ENCODE data around the gene TUBG2. TPM values are rescaled to one million over a fixed set of nuclear protein-coding genes. Genes with fewer than 3 reads are reported as not detected.

TUBG2 gene
- total RNA-seq, 1 experiment from 2014 or later = 26.1 TPM

DNA sequence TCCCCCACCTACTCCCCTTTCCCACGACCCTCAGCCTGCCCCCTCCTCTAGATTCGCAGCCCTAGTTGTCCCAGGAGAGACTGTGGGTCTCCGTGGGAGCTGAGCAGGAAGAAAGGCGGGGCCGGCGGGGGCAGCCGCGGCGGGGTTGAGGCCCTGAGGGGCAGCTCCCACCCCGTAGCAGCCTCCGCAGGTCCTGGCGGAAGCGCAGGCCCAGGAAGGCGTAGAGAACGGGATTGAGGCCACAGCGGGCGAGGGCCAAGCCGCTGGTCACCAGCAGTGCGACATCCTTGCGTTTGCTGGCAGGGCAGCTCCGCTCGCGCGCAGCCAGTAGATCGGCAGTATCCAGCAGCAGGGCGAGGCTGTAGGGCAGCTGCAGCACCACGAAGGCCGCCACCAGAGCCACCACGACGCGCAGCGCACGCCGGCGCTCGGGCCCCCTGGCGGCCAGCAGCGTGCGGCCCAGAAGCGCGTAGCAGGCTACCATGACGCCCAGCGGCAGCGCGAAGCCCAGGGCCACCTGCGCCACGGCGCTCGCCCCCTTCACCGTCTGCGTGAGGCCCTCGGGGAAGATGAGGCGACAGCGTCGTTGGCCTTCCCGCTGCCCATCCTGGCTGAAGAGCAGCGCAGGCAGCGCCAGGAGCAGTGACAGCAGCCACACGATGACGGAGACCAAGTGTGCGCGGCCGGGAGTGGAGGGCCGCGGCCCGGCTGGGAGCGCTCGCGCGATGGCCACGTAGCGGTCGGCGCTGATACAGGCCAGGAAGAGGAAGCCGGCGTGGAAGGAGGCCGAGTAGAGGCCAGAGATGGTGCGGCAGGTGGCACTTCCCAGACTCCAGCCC lies 20.6 kb downstream of the TUBG2 start:
- peaks cover 35% of the 10 kb centered on the region for H3K27me3 Mint-ChIP-seq (ENCODE audit: unreplicated experiment)
- H3K9me3 Mint-ChIP-seq (ENCODE audit: low read depth, unreplicated experiment) = no peaks in the 10 kb centered on the region
- H3K4me3 Mint-ChIP-seq (ENCODE audit: low read depth, unreplicated experiment) = peak overlapping the region; percentile 93
- H3K27ac Mint-ChIP-seq (ENCODE audit: unreplicated experiment) = no peak overlapping the region
- intact Hi-C loops (cut with micrococcal nuclease; ENCODE audit: unreplicated experiment) = loop anchor here (5.0 to 10.0 kb wide), 3 partner anchors 72 to 102 kb away; partner anchors contain the start of genes PSMC3IP, RAMP2, RETREG3 and TUBG1
- CTCF ChIA-PET = interaction anchor here (0.8 to 6.3 kb wide), 11 partner anchors 12 to 112 kb away, joined by 3 to 66 read pairs (median 5); partner anchors contain the start of genes MLX, PSMC3IP, RETREG3 and TUBG1
- peak; percentile 95 for DNase-seq
- TF ChIP-seq, protein P1, sequence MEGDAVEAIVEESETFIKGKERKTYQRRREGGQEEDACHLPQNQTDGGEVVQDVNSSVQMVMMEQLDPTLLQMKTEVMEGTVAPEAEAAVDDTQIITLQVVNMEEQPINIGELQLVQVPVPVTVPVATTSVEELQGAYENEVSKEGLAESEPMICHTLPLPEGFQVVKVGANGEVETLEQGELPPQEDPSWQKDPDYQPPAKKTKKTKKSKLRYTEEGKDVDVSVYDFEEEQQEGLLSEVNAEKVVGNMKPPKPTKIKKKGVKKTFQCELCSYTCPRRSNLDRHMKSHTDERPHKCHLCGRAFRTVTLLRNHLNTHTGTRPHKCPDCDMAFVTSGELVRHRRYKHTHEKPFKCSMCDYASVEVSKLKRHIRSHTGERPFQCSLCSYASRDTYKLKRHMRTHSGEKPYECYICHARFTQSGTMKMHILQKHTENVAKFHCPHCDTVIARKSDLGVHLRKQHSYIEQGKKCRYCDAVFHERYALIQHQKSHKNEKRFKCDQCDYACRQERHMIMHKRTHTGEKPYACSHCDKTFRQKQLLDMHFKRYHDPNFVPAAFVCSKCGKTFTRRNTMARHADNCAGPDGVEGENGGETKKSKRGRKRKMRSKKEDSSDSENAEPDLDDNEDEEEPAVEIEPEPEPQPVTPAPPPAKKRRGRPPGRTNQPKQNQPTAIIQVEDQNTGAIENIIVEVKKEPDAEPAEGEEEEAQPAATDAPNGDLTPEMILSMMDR (IDR thresholded peaks at IDR 0.05; ENCODE audit: unreplicated experiment) = peak; percentile 96
- peaks cover 55% of the 10 kb centered on the region for H3K4me1 Mint-ChIP-seq (ENCODE audit: low read depth, unreplicated experiment)
- no TSS peak for BruUV-seq (replicated peaks)
- H3K36me3 Mint-ChIP-seq (ENCODE audit: insufficient read depth, unreplicated experiment) = peaks cover 68% of the 10 kb centered on the region

DNA sequence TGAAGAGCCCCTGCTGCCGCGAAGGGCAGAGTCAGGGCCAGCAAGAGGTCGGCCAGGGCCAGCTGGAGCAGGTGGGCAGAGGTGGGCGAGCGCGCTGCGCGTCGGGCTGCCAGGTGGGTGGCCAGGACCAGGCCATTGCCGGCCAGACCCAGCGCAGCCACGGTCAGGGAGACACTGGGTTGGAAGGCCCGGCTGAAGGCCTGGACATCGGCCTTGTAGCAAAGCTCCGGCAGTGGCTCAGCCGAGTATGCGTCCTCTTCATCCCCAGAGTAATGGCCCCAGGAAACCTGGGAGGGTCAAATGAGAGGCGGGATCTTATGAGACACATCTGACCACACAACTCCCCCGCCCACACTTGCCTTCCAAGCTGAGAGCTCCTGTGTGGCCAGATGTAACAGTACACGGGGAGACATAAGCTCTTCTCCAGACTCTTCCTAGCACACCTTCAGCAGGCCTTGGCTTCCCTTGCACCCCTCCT lies 21.3 kb downstream of the TUBG2 start:
- TF ChIP-seq, protein P1 (IDR thresholded peaks at IDR 0.05; ENCODE audit: unreplicated experiment) = no peak
- Mint-ChIP-seq H3K4me1 (ENCODE audit: low read depth, unreplicated experiment) (peaks cover 52% of the 10 kb centered on the region), H3K27ac (ENCODE audit: unreplicated experiment) (peak overlapping the region; percentile 73), H3K27me3 (ENCODE audit: unreplicated experiment) (peaks cover 35% of the 10 kb centered on the region), H3K36me3 (ENCODE audit: insufficient read depth, unreplicated experiment) (peaks cover 61% of the 10 kb centered on the region), H3K9me3 (ENCODE audit: low read depth, unreplicated experiment) (no peaks in the 10 kb centered on the region), H3K4me3 (ENCODE audit: low read depth, unreplicated experiment) (peak overlapping the region; percentile 93)
- BruUV-seq (replicated peaks) = no TSS peak
- CTCF ChIA-PET = interaction anchor here (0.6 to 6.3 kb wide), 5 partner anchors 56 to 102 kb away, joined by 3 to 66 read pairs (median 16); partner anchors contain the start of genes PSMC3IP, RETREG3 and TUBG1
- no peak for DNase-seq
- intact Hi-C loops (cut with micrococcal nuclease; ENCODE audit: unreplicated experiment) = no loop called here

DNA sequence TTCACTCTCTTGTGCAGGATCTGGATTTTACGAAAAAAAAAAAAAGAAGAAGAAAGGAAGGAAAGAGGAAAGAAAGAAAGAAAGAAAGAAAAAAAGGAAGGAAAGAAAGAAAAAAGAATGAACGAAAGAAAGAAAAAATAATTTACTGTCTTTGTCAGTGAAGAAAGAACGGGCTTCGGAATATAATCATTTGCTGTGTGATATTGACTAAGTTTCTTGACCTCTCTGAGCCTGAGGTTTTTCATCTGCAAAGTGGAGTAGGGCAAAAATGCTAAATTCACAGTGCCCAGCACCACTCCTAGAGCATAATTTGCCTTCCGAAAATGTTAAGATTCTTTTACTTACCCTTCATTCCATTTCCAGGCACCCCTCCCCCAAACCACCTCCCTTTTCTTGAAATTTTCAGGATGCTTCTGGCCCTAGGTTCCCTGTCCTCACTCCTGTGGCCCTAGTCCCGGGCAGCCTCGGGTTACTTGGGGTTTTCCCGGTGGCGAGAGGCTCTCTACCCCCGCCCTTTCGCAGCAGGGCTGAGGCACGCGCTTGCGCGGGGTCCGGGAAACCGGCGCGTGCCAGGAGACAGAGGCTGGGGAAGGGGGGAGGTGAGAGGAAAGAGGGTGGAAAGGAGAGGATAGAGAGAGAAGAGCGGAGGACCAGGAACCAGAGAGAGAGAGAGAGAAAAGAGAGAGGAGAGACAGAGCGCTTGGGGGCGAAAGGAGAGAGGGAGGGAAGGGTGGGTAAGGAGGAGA lies 23.1 kb downstream of the TUBG2 start, which contains the start of gene CNTNAP1:
Gene CNTNAP1 (plus strand): TSS at position 556 of the 746 bp plus-strand sequence. CDS start 299 bp downstream, outside the sequence.
- BruUV-seq (replicated peaks) = no TSS peak
- peak within 1 kb of the TSS; percentile 71 for H3K4me3 Mint-ChIP-seq (ENCODE audit: low read depth, unreplicated experiment)
- H3K4me1 Mint-ChIP-seq (ENCODE audit: low read depth, unreplicated experiment) = peaks cover 50% of the 10 kb centered on the region
- peak; percentile 64 for DNase-seq
- no peak within 1 kb of the TSS for H3K27ac Mint-ChIP-seq (ENCODE audit: unreplicated experiment)
- peaks cover 44% of the 10 kb centered on the region for H3K36me3 Mint-ChIP-seq (ENCODE audit: insufficient read depth, unreplicated experiment)
- no peaks in the 10 kb centered on the region for H3K9me3 Mint-ChIP-seq (ENCODE audit: low read depth, unreplicated experiment)
- intact Hi-C loops (cut with micrococcal nuclease; ENCODE audit: unreplicated experiment) = no loop called here
- TF ChIP-seq, protein P1 (IDR thresholded peaks at IDR 0.05; ENCODE audit: unreplicated experiment) = no peak
- peaks cover 35% of the 10 kb centered on the region for H3K27me3 Mint-ChIP-seq (ENCODE audit: unreplicated experiment)
- CTCF ChIA-PET = interaction anchor here (1.0 to 2.0 kb wide), 5 partner anchors 16 to 104 kb away, joined by 4 to 19 read pairs (median 5); partner anchors contain the start of genes PSMC3IP, RETREG3 and TUBG1
